Measurements from ENCODE around the gene IGFL1. TPM values are rescaled to one million over a fixed set of nuclear protein-coding genes. Genes with fewer than 3 reads are reported as not detected.

Gene IGFL1
- total and polyA plus RNA-seq, 2 of the 4 experiments (the other 2 are of a cell fraction): not detected

- H3K4ac ChIP-seq (ENCODE audit: low read depth, low read length): no peak overlapping the region
- TF ChIP-seq BHLHE40 (IDR thresholded peaks at IDR 0.05; ENCODE audit: low read depth, low read length): no peak
- no peak for TF ChIP-seq RFX5 (IDR thresholded peaks at IDR 0.05; ENCODE audit: low read depth, low read length)
- no peak for TF ChIP-seq MAZ (IDR thresholded peaks at IDR 0.05; ENCODE audit: borderline replicate concordance, low read depth, low read length)
- no peak for TF ChIP-seq RAD21 (IDR thresholded peaks at IDR 0.05; ENCODE audit: low read length)
- TF ChIP-seq CHD1 (IDR thresholded peaks at IDR 0.05; ENCODE audit: low read depth, low read length): no peak
- TF ChIP-seq MXI1 (IDR thresholded peaks at IDR 0.05; ENCODE audit: borderline replicate concordance, low read depth, low read length): no peak
- TF ChIP-seq NFE2L2 (IDR thresholded peaks at IDR 0.05; ENCODE audit: low read depth, low read length): no peak
- no peak for TF ChIP-seq USF2 (IDR thresholded peaks at IDR 0.05; ENCODE audit: low read depth, low read length)
- TF ChIP-seq ELK1 (IDR thresholded peaks at IDR 0.05; ENCODE audit: borderline replicate concordance, low read depth, low read length): no peak
- no peak for TF ChIP-seq CEBPB (IDR thresholded peaks at IDR 0.05; ENCODE audit: low read depth, low read length)
- no peak for TF ChIP-seq FOS (IDR thresholded peaks at IDR 0.05; ENCODE audit: low read depth, low read length)
- ChIA-PET POLR2A (ENCODE audit: unreplicated experiment) (no interaction called here), CTCF (interaction anchor here (0.9 kb wide), 1 partner anchor 158 kb away, joined by 3 read pairs; no protein-coding TSS in a partner anchor)
- H2AK9ac ChIP-seq (replicated peaks; ENCODE audit: low read depth, low read length, poor library complexity): no peak overlapping the region
- no peak overlapping the region for H3K27ac ChIP-seq (ENCODE audit: insufficient read depth, low read length)
- H3K9ac ChIP-seq (ENCODE audit: low read depth, low read length): no peak overlapping the region
- peaks cover 56% of the 10 kb centered on the region for H3K27me3 ChIP-seq (ENCODE audit: control insufficient read depth, insufficient read depth, low read length)
- H3K36me3 ChIP-seq (ENCODE audit: control insufficient read depth, insufficient read depth, low read length): no peaks in the 10 kb centered on the region
- H2BK120ac ChIP-seq (ENCODE audit: low read depth, low read length): no peak overlapping the region
- H3K4me2 ChIP-seq (ENCODE audit: low read depth, low read length): no peak overlapping the region
- no peak overlapping the region for H2BK15ac ChIP-seq (ENCODE audit: low read depth, low read length)
- no peak overlapping the region for H3K23ac ChIP-seq (ENCODE audit: low read depth, low read length)
- H3K9me3 ChIP-seq (ENCODE audit: control insufficient read depth, insufficient read depth, low read length): peaks cover 2% of the 10 kb centered on the region; the same call in 1 of the 2 replicates
- 20% methylated on average over 1 of the region's 5 CpGs; no CpG with 5 or more reads in 1 of the 2 experiments for WGBS, 2 experiments (ENCODE audit: extremely low coverage in 2 of 2, insufficient read length in 1 of 2)
- intact Hi-C loops (cut with micrococcal nuclease): no loop called here
- no TSS peak for BruUV-seq (replicated peaks)
- no peak overlapping the region for H3K4me3 ChIP-seq (ENCODE audit: insufficient read depth, low read depth, low read length)
- no peak overlapping the region for H4K8ac ChIP-seq (ENCODE audit: low read depth in 2 of 2, low read length in 2 of 2)
- ATAC-seq (ENCODE audit: low read depth) (no peak), DNase-seq (no peak)
- no peaks in the 10 kb centered on the region for H3K9me1 ChIP-seq (ENCODE audit: insufficient read depth, low read length)
- H2AK5ac ChIP-seq (ENCODE audit: low read depth, low read length): no peak overlapping the region
- H3K14ac ChIP-seq (replicated peaks; ENCODE audit: low read depth, low read length): no peak overlapping the region
- no peaks in the 10 kb centered on the region for H3K79me1 ChIP-seq (ENCODE audit: low read depth in 1 of 2, low read length in 2 of 2)
- dilution Hi-C loops (cut with HindIII; ENCODE audit: low sequenced_read_pairs, unreplicated experiment): no loop called here
- no peak overlapping the region for H2BK5ac ChIP-seq (ENCODE audit: low read depth, low read length, poor library complexity, severe bottlenecking)
- H4K20me1 ChIP-seq (ENCODE audit: insufficient read depth, low read length): no peaks in the 10 kb centered on the region
- in situ Hi-C loops (cut with MboI; ENCODE audit: low sequenced_read_pairs): loop anchor here (5.0 kb wide), 1 partner anchor 104 kb away; no protein-coding TSS in a partner anchor
- no peak overlapping the region for H3K18ac ChIP-seq (ENCODE audit: low read depth, low read length)
- no peaks in the 10 kb centered on the region for H3K4me1 ChIP-seq (ENCODE audit: control insufficient read depth, insufficient read depth, low read length)
- no peak overlapping the region for H2AFZ ChIP-seq (replicated peaks; ENCODE audit: low read length, poor library complexity)
- H4K5ac ChIP-seq (ENCODE audit: low read depth, low read length): no peak overlapping the region
- no peak overlapping the region for H2BK20ac ChIP-seq (ENCODE audit: low read depth, low read length)
- no peak overlapping the region for H3K56ac ChIP-seq (ENCODE audit: extremely low read depth, insufficient read depth, low read length)
- no peak overlapping the region for H4K91ac ChIP-seq (ENCODE audit: insufficient read depth, low read depth, low read length)
Measured at GRCh38 chr19:46186717-46187101, 42.8 kb upstream of the IGFL1 start.
